GM19025 (cell line): ENCODE results near the gene C6orf89.
"Not testable (repeated sequence)": the region's sequence is repeated elsewhere in the genome, so short reads cannot be mapped to it uniquely, and the experiment has no call there.

Experiments
- ATAC-seq: cut with Tn5 transposase; IDR thresholded peaks from one replicate; pipeline ENCODE4 v1.9.1; 2021; ENCODE audit warnings: mild to moderate bottlenecking, low read depth, moderate library complexity; ENCODE audit not compliant: unreplicated experiment

Gene C6orf89

GRCh38 chr6:36920049-36920448 lies 34.3 kb downstream of the C6orf89 start:
- no peak for ATAC-seq

- ATAC-seq: no peak
Observed at GRCh38 chr6:36920546-36920945, 34.8 kb downstream of the C6orf89 start.

GRCh38 chr6:36924131-36924530 lies 38.4 kb downstream of the C6orf89 start:
- no peak for ATAC-seq

- no peak for ATAC-seq
Observed at GRCh38 chr6:36924778-36925374, 39.1 kb downstream of the C6orf89 start.

- ATAC-seq: no peak
Observed at GRCh38 chr6:36925809-36926208, 40.1 kb downstream of the C6orf89 start.

- no peak for ATAC-seq
Observed at GRCh38 chr6:36926708-36927513, 41.2 kb downstream of the C6orf89 start.

GRCh38 chr6:36927691-36928546 lies 42.2 kb downstream of the C6orf89 start:
- no peak for ATAC-seq

- no peak for ATAC-seq
Observed at GRCh38 chr6:36928547-36928918, 42.8 kb downstream of the C6orf89 start.

GRCh38 chr6:36929152-36929551 lies 43.4 kb downstream of the C6orf89 start:
- no peak for ATAC-seq

GRCh38 chr6:36929607-36930006 lies 43.9 kb downstream of the C6orf89 start:
- ATAC-seq: no peak

- ATAC-seq: no peak
Observed at GRCh38 chr6:36930483-36930882, 44.7 kb downstream of the C6orf89 start.

GRCh38 chr6:36933102-36933501 lies 47.4 kb downstream of the C6orf89 start:
- no peak for ATAC-seq

GRCh38 chr6:36933519-36933918 lies 47.8 kb downstream of the C6orf89 start:
- ATAC-seq: no peak

GRCh38 chr6:36934901-36935300 lies 49.1 kb downstream of the C6orf89 start:
- no peak for ATAC-seq

- ATAC-seq: no peak
Observed at GRCh38 chr6:36936824-36937223, 51.1 kb downstream of the C6orf89 start.

- no peak for ATAC-seq
Observed at GRCh38 chr6:36937896-36938295, 52.1 kb downstream of the C6orf89 start.

- ATAC-seq: no peak
Observed at GRCh38 chr6:36938536-36938935, 52.8 kb downstream of the C6orf89 start.

- not testable (repeated sequence) for ATAC-seq
Observed at GRCh38 chr6:36939005-36939404, 53.3 kb downstream of the C6orf89 start.

GRCh38 chr6:36940027-36940426 lies 54.3 kb downstream of the C6orf89 start:
- ATAC-seq: no peak

- ATAC-seq: not testable (repeated sequence)
Observed at GRCh38 chr6:36941561-36941960, 55.8 kb downstream of the C6orf89 start.

GRCh38 chr6:36942329-36942728 lies 56.6 kb downstream of the C6orf89 start:
- not testable (repeated sequence) for ATAC-seq
